Activated T-helper 2 cell treated with anti-CD3 and anti-CD28 coated beads, Interferon-gamma antibody, Interleukin-2, Interleukin-4, amounts not matched to agents 10 μg/mL and 5 μg/mL and 100 μg/mL, durations not matched to agents 14 hours and 24 hours and 36 hours (primary cell): ENCODE results near the gene CCDC50. TPM values are rescaled to one million over a fixed set of nuclear protein-coding genes. Genes with fewer than 3 reads are reported as not detected.

Source experiments
- DNase-seq: peaks from one replicate; pipeline ENCODE4 v3.0.0; 2021; ENCODE audit warnings: low spot score
- H3K27ac Mint-ChIP-seq: one replicate; pipeline ENCODE4 v1.8.0; 2021; ENCODE audit warnings: mixed read lengths
- H3K27me3 Mint-ChIP-seq: one replicate; pipeline ENCODE4 v1.8.0; 2021; ENCODE audit warnings: low read depth, mixed read lengths
- H3K36me3 Mint-ChIP-seq: one replicate; pipeline ENCODE4 v1.8.0; 2021; ENCODE audit warnings: low read depth, mixed read lengths
- H3K4me1 Mint-ChIP-seq: one replicate; pipeline ENCODE4 v1.8.0; 2021; ENCODE audit warnings: low read depth, mixed read lengths
- H3K4me3 Mint-ChIP-seq: one replicate; pipeline ENCODE4 v1.8.0; 2021; ENCODE audit warnings: low read depth, mild to moderate bottlenecking, moderate library complexity, mixed read lengths
- H3K9me3 Mint-ChIP-seq: one replicate; pipeline ENCODE4 v1.8.0; 2021; ENCODE audit warnings: mixed read lengths
- intact Hi-C: fragments of 100-400 bp; cut with micrococcal nuclease; formaldehyde crosslinking; loops from one replicate; pipeline ENCODE4 v1.15.1; 2023
- total RNA-seq: library from RNA; stranded (reverse); gene quantifications from 2 replicates; pipeline ENCODE4 v1.2.3, GENCODE V29; 2022

Gene CCDC50
- total RNA-seq, 1 donor from 2014 or later: 32.1 TPM

DNA sequence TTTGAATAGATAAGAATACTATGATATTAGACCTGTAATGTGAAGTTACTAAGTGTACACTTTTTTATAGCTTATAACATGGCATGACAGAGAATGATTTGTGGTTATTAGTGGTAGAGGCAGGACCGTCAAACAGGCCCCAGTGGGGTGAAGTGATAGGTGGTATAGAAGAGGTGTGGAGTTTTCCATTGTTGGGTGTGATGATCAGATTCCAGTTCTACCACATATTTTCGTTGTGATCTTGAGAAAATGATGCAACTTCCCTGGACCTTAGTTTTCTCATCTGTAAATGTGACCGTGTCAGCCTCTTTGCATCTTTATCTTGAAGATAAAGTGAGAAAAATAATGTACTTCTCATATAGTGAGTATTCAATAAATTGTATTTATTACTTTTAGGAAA lies 31.4 kb downstream of the CCDC50 start:
- Mint-ChIP-seq H3K27ac (no peak overlapping the region), H3K4me1 (peaks cover 18% of the 10 kb centered on the region), H3K4me3 (no peak overlapping the region), H3K9me3 (no peaks in the 10 kb centered on the region), H3K27me3 (no peaks in the 10 kb centered on the region), H3K36me3 (peaks cover 25% of the 10 kb centered on the region)
- DNase-seq: no peak
- intact Hi-C loops: no loop called here

DNA sequence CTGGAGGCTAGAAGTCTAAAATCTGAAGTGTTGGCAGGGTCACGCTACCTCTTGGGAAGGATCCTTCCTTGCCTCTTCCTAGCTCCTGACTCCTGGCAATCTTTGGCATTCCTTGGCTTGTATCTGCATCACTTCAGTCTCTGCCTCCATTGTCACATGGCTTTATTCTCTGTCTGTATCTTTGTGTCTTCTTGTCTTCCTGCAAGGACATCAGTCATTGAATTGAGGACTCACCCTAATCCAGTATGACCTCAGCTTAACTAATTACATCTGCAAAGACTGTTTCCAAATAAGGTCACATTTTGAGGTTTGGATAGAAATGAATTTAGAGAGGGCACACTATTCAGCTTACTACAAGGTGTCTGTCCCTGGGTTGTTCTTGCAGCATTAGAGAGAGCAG lies 32.3 kb downstream of the CCDC50 start:
- no peak for DNase-seq
- no peak overlapping the region for H3K27ac Mint-ChIP-seq
- H3K9me3 Mint-ChIP-seq: no peaks in the 10 kb centered on the region
- no peaks in the 10 kb centered on the region for H3K27me3 Mint-ChIP-seq
- intact Hi-C loops: no loop called here
- peaks cover 16% of the 10 kb centered on the region for H3K4me1 Mint-ChIP-seq
- no peak overlapping the region for H3K4me3 Mint-ChIP-seq
- H3K36me3 Mint-ChIP-seq: peaks cover 25% of the 10 kb centered on the region

DNA sequence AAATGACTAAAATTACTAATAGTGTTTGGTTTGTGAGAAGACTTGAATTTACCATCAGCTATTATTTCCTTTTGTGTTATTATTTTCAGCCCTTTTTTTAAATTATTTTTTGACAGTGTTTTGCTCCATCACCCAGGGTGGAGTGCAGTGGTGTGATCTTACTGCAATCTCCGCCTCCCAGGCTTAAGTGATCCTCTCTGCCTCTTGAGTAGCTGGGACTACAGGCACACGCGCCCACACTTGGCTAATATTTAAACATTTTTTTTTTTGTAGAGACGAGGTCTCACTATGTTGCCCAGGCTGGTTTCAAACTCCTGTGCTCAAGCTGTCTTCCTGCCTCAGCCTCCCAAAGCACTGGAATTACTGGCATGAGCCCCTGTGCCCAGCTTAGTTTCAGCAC lies 32.8 kb downstream of the CCDC50 start:
- no peak for DNase-seq
- intact Hi-C loops: no loop called here
- Mint-ChIP-seq H3K4me3 (no peak overlapping the region), H3K36me3 (peaks cover 25% of the 10 kb centered on the region), H3K9me3 (no peaks in the 10 kb centered on the region), H3K27me3 (no peaks in the 10 kb centered on the region), H3K4me1 (peaks cover 16% of the 10 kb centered on the region), H3K27ac (no peak overlapping the region)

DNA sequence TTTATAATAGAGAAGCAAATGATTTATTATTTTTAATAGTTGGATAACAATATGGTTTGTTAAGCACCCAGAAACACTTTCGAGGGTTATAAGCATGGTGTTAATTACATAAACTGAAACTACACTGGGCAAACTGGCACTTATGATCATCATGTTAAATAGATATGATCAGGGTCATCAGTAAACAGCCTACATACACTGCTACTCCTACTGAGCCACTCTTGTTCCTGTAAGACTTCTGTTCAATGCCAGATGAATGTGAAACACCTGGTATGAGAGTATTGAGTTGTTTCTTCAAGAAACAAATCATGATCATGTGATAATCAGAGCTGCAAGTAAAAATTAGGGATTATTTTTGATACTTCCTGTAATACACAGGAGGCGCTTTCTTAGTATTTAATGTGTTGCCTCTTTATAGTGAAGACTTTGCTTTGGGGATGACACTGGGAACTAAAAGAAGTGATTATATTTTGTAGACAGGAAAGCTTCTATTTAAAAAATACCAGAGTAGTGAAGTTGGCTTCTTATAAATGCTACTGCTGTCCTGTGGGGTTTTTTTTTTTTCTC lies 33.4 kb downstream of the CCDC50 start:
- intact Hi-C loops: no loop called here
- Mint-ChIP-seq H3K4me1 (peaks cover 16% of the 10 kb centered on the region), H3K36me3 (peaks cover 25% of the 10 kb centered on the region), H3K27ac (no peak overlapping the region), H3K9me3 (no peaks in the 10 kb centered on the region), H3K4me3 (no peak overlapping the region), H3K27me3 (no peaks in the 10 kb centered on the region)
- DNase-seq: no peak

DNA sequence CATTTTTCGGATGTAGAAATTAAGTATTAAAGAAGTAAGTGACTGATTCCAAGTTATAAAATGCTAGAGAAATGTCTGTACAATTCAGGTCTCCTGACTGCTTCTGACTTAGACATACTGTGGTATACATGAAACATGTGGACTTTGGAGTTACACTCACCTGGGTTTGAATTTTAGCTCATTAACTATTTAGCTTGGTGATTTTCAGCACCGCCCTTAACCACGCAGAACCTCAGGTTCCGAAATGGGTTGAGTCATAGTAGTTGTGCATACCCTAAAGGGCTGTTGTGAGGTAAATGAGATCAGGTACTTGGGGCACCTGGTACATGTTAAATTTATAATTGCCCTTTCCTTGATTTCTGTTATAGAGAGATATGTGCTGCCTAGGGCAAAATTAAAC lies 34.0 kb downstream of the CCDC50 start:
- H3K36me3 Mint-ChIP-seq: peaks cover 25% of the 10 kb centered on the region
- H3K4me3 Mint-ChIP-seq: no peak overlapping the region
- H3K27ac Mint-ChIP-seq: no peak overlapping the region
- no peaks in the 10 kb centered on the region for H3K27me3 Mint-ChIP-seq
- intact Hi-C loops: no loop called here
- H3K9me3 Mint-ChIP-seq: no peaks in the 10 kb centered on the region
- H3K4me1 Mint-ChIP-seq: peaks cover 15% of the 10 kb centered on the region
- no peak for DNase-seq

DNA sequence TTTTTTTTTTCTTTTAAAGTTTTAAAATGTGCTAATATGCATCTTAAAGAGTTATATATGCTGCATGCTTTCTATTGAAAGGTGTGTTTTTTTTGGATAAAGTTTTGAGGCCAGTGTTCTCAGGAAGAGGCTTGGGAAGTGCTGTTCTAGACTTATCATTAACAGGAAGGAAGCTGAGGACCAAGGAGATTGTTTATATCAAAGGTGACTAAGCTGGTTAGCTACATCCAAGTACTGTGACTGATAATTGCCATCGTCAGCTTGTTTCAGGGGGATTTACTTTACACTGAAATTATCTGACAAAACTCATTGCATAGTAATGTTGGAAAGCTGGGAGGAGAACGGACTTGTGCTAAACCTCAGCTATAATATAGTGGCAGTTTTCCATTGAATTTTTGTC lies 37.5 kb downstream of the CCDC50 start:
- DNase-seq: no peak
- Mint-ChIP-seq H3K27me3 (no peaks in the 10 kb centered on the region), H3K9me3 (no peaks in the 10 kb centered on the region), H3K27ac (no peak overlapping the region), H3K4me3 (no peak overlapping the region), H3K36me3 (peaks cover 8% of the 10 kb centered on the region), H3K4me1 (peaks cover 2% of the 10 kb centered on the region)
- intact Hi-C loops: no loop called here

DNA sequence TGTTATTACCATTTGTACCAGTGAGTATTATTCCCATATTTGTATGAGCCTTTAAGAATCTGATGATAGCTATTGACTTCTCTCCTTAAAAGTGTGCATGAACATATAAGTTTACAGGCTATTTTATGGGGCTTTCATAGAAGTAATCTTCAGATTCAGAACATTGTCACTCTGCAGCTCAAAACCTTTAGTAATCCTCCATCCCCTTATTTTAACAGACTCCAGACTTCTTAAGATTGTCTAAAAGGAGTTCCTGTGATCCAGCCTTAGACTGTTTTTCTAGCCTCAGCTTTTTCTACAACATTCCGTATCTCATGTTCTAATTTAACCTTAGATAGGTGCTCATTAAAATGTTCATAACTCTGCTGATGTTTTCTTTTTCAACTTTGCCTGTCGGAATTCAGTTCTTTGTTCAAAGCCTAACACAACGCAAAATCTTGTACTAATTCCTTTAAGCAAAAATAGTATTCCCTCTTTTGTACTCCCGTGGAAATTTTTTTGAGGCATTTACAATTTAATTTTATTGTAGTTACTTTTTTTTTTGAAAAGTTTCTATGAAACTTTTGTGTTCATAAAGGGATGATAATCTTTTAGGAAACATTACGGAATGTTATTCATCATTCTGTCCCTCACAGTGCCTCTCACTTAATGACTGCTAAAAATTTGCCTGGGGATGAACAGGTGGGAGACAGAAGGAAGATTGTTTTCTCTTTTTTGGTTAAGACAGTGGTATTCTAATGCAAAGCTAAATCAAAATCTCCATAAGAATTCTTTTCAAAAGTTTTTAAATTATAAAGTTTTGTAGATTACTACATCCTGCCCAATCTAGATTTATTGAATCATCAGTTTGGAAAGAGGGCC lies 39.8 kb downstream of the CCDC50 start:
- Mint-ChIP-seq H3K27ac (no peak overlapping the region), H3K4me3 (no peak overlapping the region), H3K9me3 (no peaks in the 10 kb centered on the region), H3K36me3 (peaks cover 2% of the 10 kb centered on the region), H3K27me3 (no peaks in the 10 kb centered on the region), H3K4me1 (no peaks in the 10 kb centered on the region)
- intact Hi-C loops: no loop called here
- DNase-seq: no peak

DNA sequence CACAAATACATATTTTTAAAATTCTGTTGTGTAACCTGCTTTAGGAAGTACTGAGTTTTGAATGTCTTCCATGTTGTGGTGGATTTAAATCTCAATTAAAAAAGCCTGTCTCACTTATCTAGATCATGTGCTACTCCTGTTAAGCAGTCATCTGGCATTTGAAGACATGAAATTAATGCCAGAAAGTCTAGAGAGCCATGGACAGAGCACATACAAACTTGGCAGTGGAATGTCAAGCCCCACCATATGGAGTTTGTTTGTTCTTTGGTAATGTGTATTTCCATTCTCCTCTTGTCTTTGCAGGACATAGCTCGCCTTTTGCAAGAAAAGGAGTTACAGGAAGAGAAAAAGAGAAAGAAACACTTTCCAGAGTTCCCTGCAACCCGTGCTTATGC lies 40.4 kb downstream of the CCDC50 start:
- DNase-seq: no peak
- Mint-ChIP-seq H3K9me3 (no peaks in the 10 kb centered on the region), H3K4me3 (no peak overlapping the region), H3K27me3 (no peaks in the 10 kb centered on the region), H3K27ac (no peak overlapping the region), H3K36me3 (peaks cover 2% of the 10 kb centered on the region), H3K4me1 (no peaks in the 10 kb centered on the region)
- intact Hi-C loops: no loop called here

DNA sequence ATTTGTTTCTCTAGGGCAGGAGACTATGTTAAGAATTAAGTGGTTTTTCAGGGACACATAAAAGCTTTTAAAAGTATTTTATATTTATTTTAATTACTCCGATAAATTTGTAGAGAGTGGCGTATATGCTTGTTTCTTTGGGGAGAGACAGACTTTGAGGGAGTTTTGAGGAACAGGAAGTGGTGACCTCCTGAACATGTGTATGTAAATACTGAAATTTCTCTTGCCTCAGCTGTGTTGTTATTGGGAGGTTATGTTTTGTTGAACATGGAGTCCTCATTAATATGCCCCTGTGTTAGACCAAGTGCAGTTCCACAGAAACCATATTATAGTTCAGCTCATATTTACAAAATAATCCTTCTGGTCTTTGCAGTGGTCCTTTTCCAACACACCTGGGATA lies 42.9 kb downstream of the CCDC50 start:
- H3K9me3 Mint-ChIP-seq: no peaks in the 10 kb centered on the region
- no peak for DNase-seq
- H3K36me3 Mint-ChIP-seq: peaks cover 2% of the 10 kb centered on the region
- no peak overlapping the region for H3K27ac Mint-ChIP-seq
- intact Hi-C loops: no loop called here
- no peak overlapping the region for H3K4me3 Mint-ChIP-seq
- no peaks in the 10 kb centered on the region for H3K27me3 Mint-ChIP-seq
- H3K4me1 Mint-ChIP-seq: no peaks in the 10 kb centered on the region

DNA sequence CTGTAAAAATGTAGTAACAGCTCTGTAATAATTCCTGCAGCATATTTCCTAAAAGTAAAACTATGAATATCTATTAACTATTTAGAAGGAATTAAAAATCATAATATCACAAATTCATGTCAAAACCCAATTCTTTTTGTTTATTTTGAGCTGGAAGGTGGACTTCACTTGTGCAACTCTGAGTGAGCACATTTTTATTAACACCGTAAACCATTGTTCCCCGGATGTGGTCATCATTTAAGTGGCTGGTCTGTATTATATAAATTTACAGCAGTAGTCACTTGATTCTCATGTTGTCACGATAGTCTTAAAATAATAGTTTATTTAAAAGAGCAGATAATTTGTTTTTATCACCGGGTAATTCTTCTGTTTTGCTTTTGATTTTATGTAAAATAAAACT lies 44.1 kb downstream of the CCDC50 start:
- Mint-ChIP-seq H3K27ac (no peak overlapping the region), H3K36me3 (peaks cover 2% of the 10 kb centered on the region), H3K27me3 (no peaks in the 10 kb centered on the region), H3K4me1 (peaks cover 2% of the 10 kb centered on the region), H3K9me3 (no peaks in the 10 kb centered on the region), H3K4me3 (no peak overlapping the region)
- no peak for DNase-seq
- intact Hi-C loops: no loop called here

DNA sequence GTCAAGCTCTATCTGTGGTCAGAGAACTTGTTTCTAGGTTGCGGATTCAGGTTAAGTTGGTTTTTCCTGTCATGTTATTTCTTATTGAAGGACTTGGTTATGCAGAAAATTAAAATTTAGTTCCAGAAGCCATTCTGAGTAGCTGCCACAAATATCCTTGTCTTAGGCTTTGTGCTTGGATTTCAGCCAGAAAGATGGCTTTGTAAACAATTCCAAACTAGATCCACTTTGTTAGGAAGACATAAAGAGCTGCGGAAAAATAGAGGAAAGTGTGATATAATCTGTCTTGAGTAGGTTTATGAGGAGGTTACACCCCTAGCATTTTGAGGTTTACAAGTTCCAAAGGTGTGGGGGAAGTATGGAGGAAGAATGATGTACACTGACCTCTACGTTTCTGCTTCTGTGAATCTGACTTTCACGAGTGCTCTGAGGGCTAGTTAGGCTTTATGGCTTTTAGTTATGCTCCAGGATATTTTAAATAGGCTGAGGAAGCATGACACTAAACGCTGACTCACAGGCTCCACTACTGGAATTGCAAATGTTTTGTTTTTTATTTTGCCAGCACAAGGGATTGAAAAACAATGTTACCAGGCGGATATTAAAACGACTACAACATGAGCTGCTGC lies 47.4 kb downstream of the CCDC50 start:
- H3K27me3 Mint-ChIP-seq: no peaks in the 10 kb centered on the region
- H3K27ac Mint-ChIP-seq: no peak overlapping the region
- peaks cover 12% of the 10 kb centered on the region for H3K4me1 Mint-ChIP-seq
- H3K36me3 Mint-ChIP-seq: peaks cover 7% of the 10 kb centered on the region
- H3K9me3 Mint-ChIP-seq: no peaks in the 10 kb centered on the region
- no peak for DNase-seq
- intact Hi-C loops: loop anchor here (5.0 kb wide), 1 partner anchor 39 kb away; no protein-coding TSS in a partner anchor
- H3K4me3 Mint-ChIP-seq: no peak overlapping the region

DNA sequence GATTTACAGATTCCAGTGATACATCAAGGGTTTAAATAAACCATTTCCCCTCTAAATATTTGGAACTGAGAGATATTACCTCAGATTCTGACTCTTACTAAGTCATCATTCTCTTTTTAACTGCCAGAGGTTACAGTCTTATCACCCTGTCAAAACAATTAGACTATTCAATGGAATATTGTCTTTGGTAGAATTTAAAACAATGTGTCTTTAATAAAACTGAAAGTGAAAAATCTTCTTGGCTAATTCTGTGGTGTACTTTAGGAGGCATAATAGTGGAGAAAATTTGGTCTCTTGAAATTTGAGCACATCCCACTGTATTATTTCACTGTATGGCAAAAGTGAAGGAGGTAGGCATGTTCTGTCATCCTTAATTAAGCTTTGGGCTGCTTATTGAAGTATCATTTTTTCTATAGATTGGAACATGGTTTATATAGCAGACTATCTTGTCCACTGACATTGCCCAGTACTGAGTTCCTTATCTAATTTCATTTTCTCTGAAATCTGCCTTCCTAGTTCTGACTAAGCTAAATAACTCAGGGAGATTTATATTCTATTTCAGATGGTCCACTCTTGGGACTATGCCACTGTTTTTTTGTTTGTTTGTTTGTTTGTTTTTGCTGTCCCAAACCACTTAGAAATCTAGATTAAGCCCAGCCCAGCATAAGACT lies 49.1 kb downstream of the CCDC50 start:
- peaks cover 12% of the 10 kb centered on the region for H3K4me1 Mint-ChIP-seq
- H3K9me3 Mint-ChIP-seq: no peaks in the 10 kb centered on the region
- no peak for DNase-seq
- no peak overlapping the region for H3K27ac Mint-ChIP-seq
- no peak overlapping the region for H3K4me3 Mint-ChIP-seq
- H3K36me3 Mint-ChIP-seq: peaks cover 10% of the 10 kb centered on the region
- intact Hi-C loops: loop anchor here (5.0 kb wide), 1 partner anchor 41 kb away; no protein-coding TSS in a partner anchor
- H3K27me3 Mint-ChIP-seq: no peaks in the 10 kb centered on the region

DNA sequence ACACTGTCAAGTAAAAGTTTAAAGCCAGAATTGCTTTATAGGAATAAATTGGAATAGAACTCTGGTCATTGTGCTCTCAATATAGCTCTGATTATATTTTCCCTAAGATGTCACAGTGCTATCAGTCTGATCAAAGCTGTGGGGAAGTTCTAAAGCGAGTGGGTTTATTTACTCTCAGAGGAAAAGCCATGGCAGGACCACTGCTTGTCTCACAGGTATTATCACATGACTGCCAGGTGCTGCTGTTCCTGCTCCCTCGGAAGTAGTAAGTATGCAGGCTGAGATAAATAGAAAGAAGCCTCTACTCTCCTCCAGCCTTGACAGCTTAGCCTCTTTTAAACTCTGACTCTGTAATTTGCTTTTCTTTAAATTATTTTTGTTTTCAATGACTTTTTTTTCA lies 50.3 kb downstream of the CCDC50 start:
- Mint-ChIP-seq H3K27ac (no peak overlapping the region), H3K4me1 (peaks cover 12% of the 10 kb centered on the region), H3K4me3 (no peak overlapping the region), H3K9me3 (no peaks in the 10 kb centered on the region), H3K36me3 (peaks cover 10% of the 10 kb centered on the region), H3K27me3 (no peaks in the 10 kb centered on the region)
- intact Hi-C loops: loop anchor here (5.0 kb wide), 1 partner anchor 42 kb away; no protein-coding TSS in a partner anchor
- no peak for DNase-seq
